ENCODE results near the gene CYB5B. TPM values are rescaled to one million over a fixed set of nuclear protein-coding genes. Genes with fewer than 3 reads are reported as not detected.

The CYB5B gene
- total RNA-seq, 3 donors from 2014 or later (not counting 1 experiment from before 2014, with no cell fraction given) = 73.1 to 106 (median 88.4) TPM

- peaks cover 32% of the 10 kb centered on the region for H3K36me3 Mint-ChIP-seq
- Histone ChIP-seq H3K27me3 (ENCODE audit: control insufficient read depth, insufficient read depth, low read length) (no peaks in the 10 kb centered on the region), H3K27ac (ENCODE audit: low read length) (no peak overlapping the region), H3K9me3 (ENCODE audit: control insufficient read depth, insufficient read depth, low read length) (no peaks in the 10 kb centered on the region), H3K4me3 (ENCODE audit: low read length) (no peak overlapping the region), H3K4me1 (ENCODE audit: control insufficient read depth, insufficient read depth, low read length) (peaks cover 2% of the 10 kb centered on the region), H3K36me3 (ENCODE audit: control insufficient read depth, insufficient read depth, low read length) (peaks cover 48% of the 10 kb centered on the region)
- H3K9me3 Mint-ChIP-seq = peaks cover 2 to 6% of the 10 kb centered on the region in 2 donors
- no peak for DNase-seq
- no peak for ATAC-seq
- no peak for TF ChIP-seq CTCF (IDR thresholded peaks at IDR 0.05)
- no peak overlapping the region for H3K4me3 Mint-ChIP-seq
- H3K27ac Mint-ChIP-seq = peak overlapping the region; percentile 21 to 62
- H3K27me3 Mint-ChIP-seq (ENCODE audit: low read depth in 2 of 2) = no peaks in the 10 kb centered on the region
- WGBS (ENCODE audit: insufficient coverage) = 88% methylated on average over 1 of the region's 2 CpGs
- H3K4me1 Mint-ChIP-seq = peaks cover 56 to 59% of the 10 kb centered on the region in 2 donors
- intact Hi-C loops (cut with micrococcal nuclease) = no loop called here
Observed at GRCh38 chr16:69431948-69432468, 7.6 kb downstream of the CYB5B start.

GRCh38 chr16:69434066-69434465, 9.6 kb downstream of the CYB5B start:
- Histone ChIP-seq H3K4me1 (ENCODE audit: control insufficient read depth, insufficient read depth, low read length) (peaks cover 2% of the 10 kb centered on the region), H3K27ac (ENCODE audit: low read length) (no peak overlapping the region), H3K27me3 (ENCODE audit: control insufficient read depth, insufficient read depth, low read length) (no peaks in the 10 kb centered on the region), H3K36me3 (ENCODE audit: control insufficient read depth, insufficient read depth, low read length) (peaks cover 36% of the 10 kb centered on the region), H3K4me3 (ENCODE audit: low read length) (no peak overlapping the region), H3K9me3 (ENCODE audit: control insufficient read depth, insufficient read depth, low read length) (no peaks in the 10 kb centered on the region)
- no peaks in the 10 kb centered on the region for H3K9me3 Mint-ChIP-seq
- H3K4me3 Mint-ChIP-seq = no peak overlapping the region
- peaks cover 22% of the 10 kb centered on the region for H3K36me3 Mint-ChIP-seq
- DNase-seq (no peak), ATAC-seq (no peak)
- H3K27me3 Mint-ChIP-seq (ENCODE audit: low read depth in 2 of 2) = no peaks in the 10 kb centered on the region
- H3K27ac Mint-ChIP-seq = peak overlapping the region; percentile 72 to 84
- intact Hi-C loops (cut with micrococcal nuclease) = no loop called here
- H3K4me1 Mint-ChIP-seq = peaks cover 63 to 65% of the 10 kb centered on the region in 2 donors
- no peak for TF ChIP-seq CTCF (IDR thresholded peaks at IDR 0.05)
- no CpG with 5 or more reads among the region's 1 CpG for WGBS (ENCODE audit: insufficient coverage)

DNA sequence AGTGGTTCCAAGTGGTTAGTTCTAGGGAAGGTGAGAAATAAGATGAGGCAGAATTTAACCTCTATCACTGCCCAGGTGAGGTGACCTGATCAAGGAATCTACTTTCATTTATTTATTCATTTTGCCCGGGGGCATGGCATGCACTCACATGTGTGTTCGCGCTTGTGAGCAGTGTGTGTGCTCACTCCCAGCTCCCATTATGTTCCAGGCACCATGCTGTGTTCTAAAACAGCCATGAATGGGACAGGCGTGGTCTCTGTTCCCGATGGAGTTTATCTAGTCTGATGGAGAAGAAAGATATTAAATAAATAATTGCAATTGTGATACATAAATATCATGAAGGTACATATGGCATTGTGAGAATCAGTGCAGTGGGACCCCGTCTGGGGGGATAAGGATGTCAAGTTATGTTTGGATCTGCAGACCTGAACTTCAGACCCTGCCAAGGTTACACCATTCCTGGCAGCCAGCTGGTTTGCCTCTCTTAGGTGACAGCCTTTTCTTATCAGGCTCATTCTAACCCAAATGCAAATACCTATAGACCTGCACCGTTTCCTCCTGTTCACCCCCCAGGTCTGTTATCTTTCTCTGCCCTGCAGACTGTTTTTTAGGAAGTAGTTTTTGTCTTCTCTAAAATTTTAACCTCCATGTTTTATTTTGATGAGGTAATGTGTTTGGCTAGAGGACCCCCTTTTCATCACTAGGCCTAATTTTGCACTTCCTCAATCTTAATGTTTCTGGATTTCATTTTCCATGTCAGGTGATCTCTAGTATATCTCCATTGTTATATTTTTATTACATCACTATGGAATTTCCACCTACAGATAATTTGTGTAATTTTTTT, 11.8 kb downstream of the CYB5B start:
- H3K4me3 Mint-ChIP-seq = no peak overlapping the region
- no peak for ATAC-seq

More for the DNA sequence above, 11.8 kb downstream of the CYB5B start:
- H3K27ac Mint-ChIP-seq = peak overlapping the region; percentile 72 to 75
- no peaks in the 10 kb centered on the region for H3K9me3 ChIP-seq (ENCODE audit: control insufficient read depth, insufficient read depth, low read length)
- H3K9me3 Mint-ChIP-seq = no peaks in the 10 kb centered on the region
- TF ChIP-seq CTCF (IDR thresholded peaks at IDR 0.05) = no peak
- no peak overlapping the region for H3K4me3 ChIP-seq (ENCODE audit: low read length)
- no peaks in the 10 kb centered on the region for H3K27me3 ChIP-seq (ENCODE audit: control insufficient read depth, insufficient read depth, low read length)
- H3K36me3 ChIP-seq (ENCODE audit: control insufficient read depth, insufficient read depth, low read length) = peaks cover 27% of the 10 kb centered on the region
- intact Hi-C loops (cut with micrococcal nuclease) = no loop called here
- H3K4me1 Mint-ChIP-seq = peaks cover 63 to 67% of the 10 kb centered on the region in 2 donors
- H3K27me3 Mint-ChIP-seq (ENCODE audit: low read depth in 2 of 2) = no peaks in the 10 kb centered on the region
- no peak for DNase-seq
- H3K36me3 Mint-ChIP-seq = peaks cover 13% of the 10 kb centered on the region
- WGBS (ENCODE audit: insufficient coverage) = 94% methylated on average over 4 of the region's 7 CpGs
- H3K27ac ChIP-seq (ENCODE audit: low read length) = no peak overlapping the region
- peaks cover 2% of the 10 kb centered on the region for H3K4me1 ChIP-seq (ENCODE audit: control insufficient read depth, insufficient read depth, low read length)
